Activated CD8-positive, alpha-beta memory T cell treated with anti-CD3 and anti-CD28 coated beads, Interleukin-2, amount 50 U/mL, for 1 hour (primary cell): ENCODE measurements around the gene EHD1.

Experiments
- DNase-seq: peaks from one replicate; pipeline ENCODE4 v3.0.0-alpha.2; 2020; ENCODE audit errors: extremely low read depth

The EHD1 gene

GRCh38 chr11:64878494-64879243 is at the start of gene EHD1:
Gene EHD1, minus strand, starts transcription at chr11:64878621. Its CDS starts 157 bp downstream, at chr11:64878464.
- peak; percentile 100 for DNase-seq

- DNase-seq: no peak
Observed at GRCh38 chr11:64926689-64927088, 48.3 kb upstream of the EHD1 start.

- DNase-seq: no peak
Observed at GRCh38 chr11:64925536-64926436, 47.4 kb upstream of the EHD1 start.

GRCh38 chr11:64924910-64925284 is 46.5 kb upstream of the EHD1 start:
- no peak for DNase-seq

- peak; percentile 71 for DNase-seq
Observed at GRCh38 chr11:64923944-64924909, 45.8 kb upstream of the EHD1 start, which contains the start of gene PPP2R5B. Gene PPP2R5B, plus strand, starts transcription at chr11:64924689. Its CDS starts 1,046 bp downstream, at chr11:64925735.

GRCh38 chr11:64923151-64923661 is 44.8 kb upstream of the EHD1 start:
- DNase-seq: no peak

- no peak for DNase-seq
Observed at GRCh38 chr11:64921384-64921783, 43.0 kb upstream of the EHD1 start.

- DNase-seq: no peak
Observed at GRCh38 chr11:64920124-64920523, 41.7 kb upstream of the EHD1 start.

- no peak for DNase-seq
Observed at GRCh38 chr11:64919627-64920026, 41.2 kb upstream of the EHD1 start.

GRCh38 chr11:64918017-64918416 is 39.6 kb upstream of the EHD1 start:
- DNase-seq: no peak

GRCh38 chr11:64917663-64917995 is 39.2 kb upstream of the EHD1 start:
- DNase-seq: no peak

- peak; percentile 94 for DNase-seq
Observed at GRCh38 chr11:64916775-64917662, 38.6 kb upstream of the EHD1 start, which contains the start of gene ATG2A. Gene ATG2A, minus strand, starts transcription at chr11:64917209. Its CDS starts 74 bp downstream, at chr11:64917135.

GRCh38 chr11:64916040-64916774 is 37.8 kb upstream of the EHD1 start:
- no peak for DNase-seq

- no peak for DNase-seq
Observed at GRCh38 chr11:64915376-64915887, 37.0 kb upstream of the EHD1 start.

GRCh38 chr11:64914123-64914522 is 35.7 kb upstream of the EHD1 start:
- no peak for DNase-seq

- DNase-seq: no peak
Observed at GRCh38 chr11:64913171-64913727, 34.8 kb upstream of the EHD1 start.

GRCh38 chr11:64911689-64912088 is 33.3 kb upstream of the EHD1 start:
- no peak for DNase-seq

- no peak for DNase-seq
Observed at GRCh38 chr11:64911142-64911541, 32.7 kb upstream of the EHD1 start.

GRCh38 chr11:64910451-64911093 is 32.2 kb upstream of the EHD1 start:
- DNase-seq: no peak
